ENCODE results near the gene AVPR2. TPM values are rescaled to one million over a fixed set of nuclear protein-coding genes. Genes with fewer than 3 reads are reported as not detected.

AVPR2 gene
- total RNA-seq, 4 donors from 2014 or later = 1.2 to 7.6 (median 4.5) TPM

- peak overlapping the region in 1 of 4 donors; percentile 94 for H3K27ac ChIP-seq (replicated peaks in 1 of 4)
- 86% methylated on average over 19 of the region's 31 CpGs for WGBS
- no peak for DNase-seq (ENCODE audit: extremely low spot score)
These were observed 25.8 kb downstream of the AVPR2 start for GRCh38 chrX:153930011-153930910.

GRCh38 chrX:153931151-153931550 is 26.7 kb downstream of the AVPR2 start:
- H3K4me1 ChIP-seq = peaks cover 40 to 61% (median 45%) of the 10 kb centered on the region in 4 donors
- peak overlapping the region in 1 of 4 donors; percentile 10 for H3K27ac ChIP-seq (replicated peaks in 1 of 4)
- WGBS = 90% methylated on average over 7 of the region's 8 CpGs
- no peaks in the 10 kb centered on the region for H3K9me3 ChIP-seq
- intact Hi-C loops (cut with DNase I) = no loop called here
- peaks cover 0 to 45% (median 33%) of the 10 kb centered on the region in 4 donors for H3K36me3 ChIP-seq
- TF ChIP-seq POLR2A (IDR thresholded peaks at IDR 0.05; ENCODE audit: low read depth) = no peak
- no peak overlapping the region for H3K4me3 ChIP-seq
- DNase-seq (ENCODE audit: extremely low spot score) = no peak
- no peaks in the 10 kb centered on the region for H3K27me3 ChIP-seq

More at GRCh38 chrX:153930011-153930910, 25.8 kb downstream of the AVPR2 start:
- H3K36me3 ChIP-seq = peaks cover 0 to 45% (median 33%) of the 10 kb centered on the region in 4 donors
- H3K9me3 ChIP-seq = no peaks in the 10 kb centered on the region
- no peaks in the 10 kb centered on the region for H3K27me3 ChIP-seq
- intact Hi-C loops (cut with DNase I) = no loop called here
- TF ChIP-seq POLR2A (IDR thresholded peaks at IDR 0.05; ENCODE audit: low read depth) (no peak), POLR2AphosphoS5 (IDR thresholded peaks at IDR 0.05) (no peak), EP300 (IDR thresholded peaks at IDR 0.05) (no peak), CTCF (IDR thresholded peaks at IDR 0.05) (no peak)
- no peak overlapping the region for H3K4me3 ChIP-seq
- H3K4me1 ChIP-seq = peaks cover 37 to 64% (median 44%) of the 10 kb centered on the region in 4 donors

- no peak overlapping the region for H3K27ac ChIP-seq (replicated peaks in 1 of 4)
- intact Hi-C loops (cut with DNase I) = no loop called here
- no peak overlapping the region for H3K4me3 ChIP-seq
- H3K4me1 ChIP-seq = peaks cover 35 to 55% (median 39%) of the 10 kb centered on the region in 4 donors
- TF ChIP-seq CTCF (IDR thresholded peaks at IDR 0.05) (no peak), POLR2A (IDR thresholded peaks at IDR 0.05; ENCODE audit: low read depth) (no peak), EP300 (IDR thresholded peaks at IDR 0.05) (no peak), POLR2AphosphoS5 (IDR thresholded peaks at IDR 0.05) (no peak)
- 87% methylated on average over 11 of the region's 13 CpGs for WGBS
- H3K9me3 ChIP-seq = no peaks in the 10 kb centered on the region
- DNase-seq (ENCODE audit: extremely low spot score) = no peak
- no peaks in the 10 kb centered on the region for H3K27me3 ChIP-seq
- H3K36me3 ChIP-seq = peaks cover 0 to 45% (median 33%) of the 10 kb centered on the region in 4 donors
These were observed 27.3 kb downstream of the AVPR2 start for GRCh38 chrX:153931748-153932147.

GRCh38 chrX:153932220-153932915 is 27.9 kb downstream of the AVPR2 start:
- no peaks in the 10 kb centered on the region for H3K9me3 ChIP-seq
- no peaks in the 10 kb centered on the region for H3K27me3 ChIP-seq
- no peak overlapping the region for H3K27ac ChIP-seq (replicated peaks in 1 of 4)
- DNase-seq (ENCODE audit: extremely low spot score) = no peak
- 86% methylated on average over 13 of the region's 13 CpGs for WGBS
- intact Hi-C loops (cut with DNase I) = no loop called here
- peaks cover 29 to 49% (median 33%) of the 10 kb centered on the region in 4 donors for H3K4me1 ChIP-seq
- TF ChIP-seq EP300 (IDR thresholded peaks at IDR 0.05) (no peak), POLR2A (IDR thresholded peaks at IDR 0.05; ENCODE audit: low read depth) (no peak), POLR2AphosphoS5 (IDR thresholded peaks at IDR 0.05) (no peak), CTCF (IDR thresholded peaks at IDR 0.05) (no peak)
- H3K4me3 ChIP-seq = no peak overlapping the region
- peaks cover 0 to 45% (median 33%) of the 10 kb centered on the region in 4 donors for H3K36me3 ChIP-seq

- TF ChIP-seq POLR2AphosphoS5 (IDR thresholded peaks at IDR 0.05) = no peak
- no peak for TF ChIP-seq CTCF (IDR thresholded peaks at IDR 0.05)
- TF ChIP-seq POLR2A (IDR thresholded peaks at IDR 0.05; ENCODE audit: low read depth) = no peak
- no peak for TF ChIP-seq EP300 (IDR thresholded peaks at IDR 0.05)
- peaks cover 20 to 40% (median 26%) of the 10 kb centered on the region in 4 donors for H3K4me1 ChIP-seq
- intact Hi-C loops (cut with DNase I) = no loop called here
- peaks cover 0 to 45% (median 33%) of the 10 kb centered on the region in 4 donors for H3K36me3 ChIP-seq
- H3K27ac ChIP-seq (replicated peaks in 1 of 4) = peak overlapping the region in 2 of 4 donors; percentile 66 to 82
- peak overlapping the region; percentile 68 to 92 (median 72) for H3K4me3 ChIP-seq
- no peaks in the 10 kb centered on the region for H3K27me3 ChIP-seq
- no peaks in the 10 kb centered on the region for H3K9me3 ChIP-seq
- 37% methylated on average over 7 of the region's 7 CpGs for WGBS
- DNase-seq (ENCODE audit: extremely low spot score) = no peak
These were observed 29.3 kb downstream of the AVPR2 start for GRCh38 chrX:153933748-153934147.

All from esophagus muscularis mucosa (tissue), 4 donors.